OCI-LY7 (cell line): ENCODE measurements around the gene ARMH4.

ENCODE experiments used
- EZH2phosphoT487 ChIP-seq: fragments of 200-600 bp; sonication (generic); IDR thresholded peaks from 2 replicates; pipeline ENCODE4 v1.6.1; 2018; ENCODE audit warnings: low read depth, borderline replicate concordance, mild to moderate bottlenecking, mixed run types, antibody characterized with exemption, low read length, moderate library complexity, mixed read lengths
- TF ChIP-seq, protein P1 (sequence below): fragments of 200-600 bp; sonication (generic); conservative IDR thresholded peaks from 2 replicates; pipeline ENCODE4 v1.5.1; 2014; ENCODE audit warnings: mild to moderate bottlenecking, antibody characterized with exemption, low read length, moderate library complexity, mixed read lengths

DNA sequence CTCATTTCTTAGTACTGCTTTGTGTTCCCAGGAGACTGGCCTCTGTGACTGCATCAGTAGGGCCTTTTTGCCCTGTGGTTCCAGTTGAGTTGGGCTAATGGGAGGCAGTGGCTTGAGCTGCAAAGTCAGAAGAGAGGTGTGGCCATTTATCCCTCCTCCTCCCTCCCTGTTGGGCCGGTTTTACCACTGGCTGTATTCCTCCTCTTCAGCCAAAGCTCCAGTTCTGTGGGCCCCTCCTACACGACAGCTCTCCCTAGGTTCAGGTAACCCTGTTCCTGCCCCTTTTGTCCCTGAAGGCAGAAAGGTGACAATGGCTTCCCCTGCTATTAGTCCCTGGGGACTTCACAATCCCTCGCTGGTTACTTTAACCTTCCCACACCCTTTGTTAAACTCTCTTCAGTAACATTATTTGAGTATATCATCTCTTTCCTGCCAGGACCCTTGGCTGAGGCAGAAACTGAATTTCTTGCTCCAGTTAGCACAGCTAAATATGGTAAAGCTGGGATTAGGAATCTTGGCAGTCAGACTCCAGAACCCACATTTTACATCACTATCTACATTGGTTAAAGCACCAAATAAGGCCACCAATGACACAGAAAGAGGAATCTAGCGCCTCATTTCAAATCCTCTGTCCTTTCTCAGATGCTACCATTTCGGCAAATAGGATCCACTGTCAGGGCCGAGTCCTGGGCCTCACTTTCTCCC, 164.3 kb downstream of the ARMH4 start:
- TF ChIP-seq, protein P1, sequence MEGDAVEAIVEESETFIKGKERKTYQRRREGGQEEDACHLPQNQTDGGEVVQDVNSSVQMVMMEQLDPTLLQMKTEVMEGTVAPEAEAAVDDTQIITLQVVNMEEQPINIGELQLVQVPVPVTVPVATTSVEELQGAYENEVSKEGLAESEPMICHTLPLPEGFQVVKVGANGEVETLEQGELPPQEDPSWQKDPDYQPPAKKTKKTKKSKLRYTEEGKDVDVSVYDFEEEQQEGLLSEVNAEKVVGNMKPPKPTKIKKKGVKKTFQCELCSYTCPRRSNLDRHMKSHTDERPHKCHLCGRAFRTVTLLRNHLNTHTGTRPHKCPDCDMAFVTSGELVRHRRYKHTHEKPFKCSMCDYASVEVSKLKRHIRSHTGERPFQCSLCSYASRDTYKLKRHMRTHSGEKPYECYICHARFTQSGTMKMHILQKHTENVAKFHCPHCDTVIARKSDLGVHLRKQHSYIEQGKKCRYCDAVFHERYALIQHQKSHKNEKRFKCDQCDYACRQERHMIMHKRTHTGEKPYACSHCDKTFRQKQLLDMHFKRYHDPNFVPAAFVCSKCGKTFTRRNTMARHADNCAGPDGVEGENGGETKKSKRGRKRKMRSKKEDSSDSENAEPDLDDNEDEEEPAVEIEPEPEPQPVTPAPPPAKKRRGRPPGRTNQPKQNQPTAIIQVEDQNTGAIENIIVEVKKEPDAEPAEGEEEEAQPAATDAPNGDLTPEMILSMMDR, result no peak
- TF ChIP-seq EZH2phosphoT487, result no peak
